Osteocyte (in vitro differentiated cells): Measurements from ENCODE around the gene CSNK1G1. TPM values are rescaled to one million over a fixed set of nuclear protein-coding genes. Genes with fewer than 3 reads are reported as not detected.

Experiments used
- DNase-seq: peaks from one replicate; pipeline ENCODE4 v3.0.0; 2021; ENCODE audit warnings: mixed read lengths; ENCODE audit not compliant: unreplicated experiment; ENCODE audit errors: extremely low spot score
- H3K27ac Mint-ChIP-seq: one replicate; pipeline ENCODE4 v1.8.0; 2021; ENCODE audit warnings: mild to moderate bottlenecking, mixed read lengths; ENCODE audit not compliant: unreplicated experiment
- H3K27me3 Mint-ChIP-seq: one replicate; pipeline ENCODE4 v1.8.0; 2021; ENCODE audit warnings: mixed read lengths; ENCODE audit not compliant: unreplicated experiment
- H3K36me3 Mint-ChIP-seq: one replicate; pipeline ENCODE4 v1.8.0; 2021; ENCODE audit warnings: mixed read lengths; ENCODE audit not compliant: unreplicated experiment
- H3K4me1 Mint-ChIP-seq: one replicate; pipeline ENCODE4 v1.8.0; 2021; ENCODE audit warnings: mixed read lengths; ENCODE audit not compliant: unreplicated experiment
- H3K4me3 Mint-ChIP-seq: one replicate; pipeline ENCODE4 v1.8.0; 2021; ENCODE audit warnings: mild to moderate bottlenecking, moderate library complexity, mixed read lengths; ENCODE audit not compliant: unreplicated experiment
- H3K9me3 Mint-ChIP-seq: one replicate; pipeline ENCODE4 v1.8.0; 2021; ENCODE audit warnings: mixed read lengths; ENCODE audit not compliant: unreplicated experiment
- CTCF ChIP-seq: fragments of 200-600 bp; sonication (generic); IDR thresholded peaks from 2 replicates; pipeline ENCODE4 v1.5.0; 2021; ENCODE audit warnings: antibody characterized with exemption, mild to moderate bottlenecking, moderate library complexity
- total RNA-seq: library from RNA; stranded (reverse); gene quantifications from 2 replicates; pipeline ENCODE4 v1.2.1, GENCODE V29; 2021

Gene CSNK1G1
- total RNA-seq, 1 donor from 2014 or later, result 22.2 TPM

- TF ChIP-seq CTCF, result no peak
- Mint-ChIP-seq H3K27ac (no peak overlapping the region), H3K4me1 (peaks cover 10% of the 10 kb centered on the region)
Observed at GRCh38 chr15:64310036-64310435, 45.9 kb downstream of the CSNK1G1 start.

GRCh38 chr15:64305261-64305660 lies 50.7 kb downstream of the CSNK1G1 start:
- no peak overlapping the region for H3K4me3 Mint-ChIP-seq
- H3K27me3 Mint-ChIP-seq, result no peaks in the 10 kb centered on the region

More at GRCh38 chr15:64310036-64310435, 45.9 kb downstream of the CSNK1G1 start:
- no peaks in the 10 kb centered on the region for H3K27me3 Mint-ChIP-seq
- no peak overlapping the region for H3K4me3 Mint-ChIP-seq
- H3K36me3 Mint-ChIP-seq, result peaks cover 7% of the 10 kb centered on the region
- DNase-seq, result no peak
- H3K9me3 Mint-ChIP-seq, result peaks cover 6% of the 10 kb centered on the region

GRCh38 chr15:64289550-64289949 lies 66.4 kb downstream of the CSNK1G1 start:
- Mint-ChIP-seq H3K27me3 (no peaks in the 10 kb centered on the region), H3K4me3 (no peak overlapping the region), H3K27ac (no peak overlapping the region), H3K4me1 (peaks cover 6% of the 10 kb centered on the region), H3K36me3 (peaks cover 1% of the 10 kb centered on the region), H3K9me3 (no peaks in the 10 kb centered on the region)
- no peak for TF ChIP-seq CTCF
- DNase-seq, result no peak

More at GRCh38 chr15:64305261-64305660, 50.7 kb downstream of the CSNK1G1 start:
- Mint-ChIP-seq H3K4me1 (peaks cover 2% of the 10 kb centered on the region), H3K9me3 (peaks cover 6% of the 10 kb centered on the region), H3K36me3 (peaks cover 10% of the 10 kb centered on the region), H3K27ac (no peak overlapping the region)
- no peak for DNase-seq
- TF ChIP-seq CTCF, result no peak

GRCh38 chr15:64288999-64289398 lies 67.0 kb downstream of the CSNK1G1 start:
- TF ChIP-seq CTCF, result no peak
- peaks cover 1% of the 10 kb centered on the region for H3K36me3 Mint-ChIP-seq
- H3K4me1 Mint-ChIP-seq, result peaks cover 9% of the 10 kb centered on the region
- no peaks in the 10 kb centered on the region for H3K9me3 Mint-ChIP-seq
- H3K4me3 Mint-ChIP-seq, result no peak overlapping the region
- no peak for DNase-seq
- no peak overlapping the region for H3K27ac Mint-ChIP-seq
- H3K27me3 Mint-ChIP-seq, result no peaks in the 10 kb centered on the region

- no peak overlapping the region for H3K27ac Mint-ChIP-seq
- peaks cover 12% of the 10 kb centered on the region for H3K4me1 Mint-ChIP-seq
- H3K4me3 Mint-ChIP-seq, result no peak overlapping the region
- no peaks in the 10 kb centered on the region for H3K9me3 Mint-ChIP-seq
- no peaks in the 10 kb centered on the region for H3K27me3 Mint-ChIP-seq
- no peak for DNase-seq
- H3K36me3 Mint-ChIP-seq, result peaks cover 1% of the 10 kb centered on the region
- no peak for TF ChIP-seq CTCF
Observed at GRCh38 chr15:64288577-64288976, 67.4 kb downstream of the CSNK1G1 start.
